H9 (cell line): ENCODE data around the gene ADGRB3. TPM values are rescaled to one million over a fixed set of nuclear protein-coding genes. Genes with fewer than 3 reads are reported as not detected.

ENCODE experiments used
- DNase-seq: peaks from one replicate; pipeline ENCODE4 v3.0.0-alpha.2; 2017
- H2AFZ ChIP-seq: one replicate; pipeline ENCODE4 v1.6.1; 2013; ENCODE audit warnings: mild to moderate bottlenecking, low read length, control low read depth, moderate library complexity
- H2AK5ac ChIP-seq: 2 replicates; pipeline ENCODE4 v1.6.1; 2013; ENCODE audit warnings: low read length, control low read depth, mixed read lengths; ENCODE audit not compliant: insufficient read length
- H2BK120ac ChIP-seq: one replicate; pipeline ENCODE4 v1.6.1; 2013; ENCODE audit warnings: low read depth, mild to moderate bottlenecking, low read length, control low read depth, inconsistent platforms; ENCODE audit not compliant: poor library complexity, severe bottlenecking
- H2BK12ac ChIP-seq: 2 replicates; pipeline ENCODE4 v1.6.1; 2013; ENCODE audit warnings: low read length, control low read depth, mixed read lengths, low read depth; ENCODE audit not compliant: insufficient read length
- H2BK15ac ChIP-seq: 2 replicates; pipeline ENCODE4 v1.6.1; 2013; ENCODE audit warnings: low read depth, low read length, control low read depth
- H2BK20ac ChIP-seq: one replicate; pipeline ENCODE4 v1.6.1; 2013; ENCODE audit warnings: low read depth, mild to moderate bottlenecking, low read length, control low read depth, inconsistent platforms; ENCODE audit not compliant: poor library complexity, severe bottlenecking
- H2BK5ac ChIP-seq: 2 replicates; pipeline ENCODE4 v1.6.1; 2013; ENCODE audit warnings: low read length, control low read depth, mixed read lengths; ENCODE audit not compliant: insufficient read length
- H3K14ac ChIP-seq: 2 replicates; pipeline ENCODE4 v1.6.1; 2013; ENCODE audit warnings: low read length, control low read depth; ENCODE audit not compliant: insufficient read depth
- H3K18ac ChIP-seq: 2 replicates; pipeline ENCODE4 v1.6.1; 2013; ENCODE audit warnings: low read depth, mild to moderate bottlenecking, mixed read lengths, low read length, control low read depth; ENCODE audit not compliant: insufficient read length
- H3K23ac ChIP-seq: 2 replicates; pipeline ENCODE4 v1.6.1; 2013; ENCODE audit warnings: low read length, control low read depth, mixed read lengths, low read depth; ENCODE audit not compliant: insufficient read length
- H3K23me2 ChIP-seq: 2 replicates; pipeline ENCODE4 v1.6.1; 2013; ENCODE audit warnings: low read depth, mild to moderate bottlenecking, mixed read lengths, low read length, control low read depth; ENCODE audit not compliant: insufficient read length, poor library complexity, severe bottlenecking
- H3K27ac ChIP-seq: 2 replicates; pipeline ENCODE4 v1.5.1; 2013; ENCODE audit warnings: low read length, control low read depth, mixed read lengths, low read depth; ENCODE audit not compliant: insufficient read length
- H3K27me3 ChIP-seq: 2 replicates; pipeline ENCODE4 v1.6.1; 2013; ENCODE audit warnings: low read length, control low read depth, inconsistent platforms; ENCODE audit not compliant: insufficient read depth
- H3K4ac ChIP-seq: 2 replicates; pipeline ENCODE4 v1.6.1; 2013; ENCODE audit warnings: low read depth, mild to moderate bottlenecking, control low read depth, inconsistent platforms, low read length, moderate library complexity
- H3K4me1 ChIP-seq: 2 replicates; pipeline ENCODE4 v1.6.1; 2013; ENCODE audit warnings: low read length, control low read depth, inconsistent platforms; ENCODE audit not compliant: insufficient read depth
- H3K4me2 ChIP-seq: 2 replicates; pipeline ENCODE4 v1.6.1; 2013; ENCODE audit warnings: low read length, control low read depth, mixed read lengths; ENCODE audit not compliant: insufficient read length, insufficient read depth
- H3K56ac ChIP-seq: 2 replicates; pipeline ENCODE4 v1.6.1; 2013; ENCODE audit warnings: low read depth, mild to moderate bottlenecking, mixed read lengths, low read length, control low read depth; ENCODE audit not compliant: insufficient read length
- H3K79me1 ChIP-seq: 2 replicates; pipeline ENCODE4 v1.6.1; 2013; ENCODE audit warnings: low read depth, mild to moderate bottlenecking, moderate library complexity, low read length, control low read depth, inconsistent platforms; ENCODE audit not compliant: insufficient read depth, poor library complexity, severe bottlenecking
- H3K79me2 ChIP-seq: 2 replicates; pipeline ENCODE4 v1.6.1; 2013; ENCODE audit warnings: low read length, control low read depth, inconsistent platforms; ENCODE audit not compliant: insufficient read depth
- H3K9ac ChIP-seq: 2 replicates; pipeline ENCODE4 v1.6.1; 2013; ENCODE audit warnings: low read length, control low read depth, mixed read lengths; ENCODE audit not compliant: insufficient read length; ENCODE audit errors: extremely low read depth
- H3K9me3 ChIP-seq: one replicate; pipeline ENCODE4 v1.6.1; 2013; ENCODE audit warnings: low read depth, low read length, inconsistent platforms; ENCODE audit not compliant: control insufficient read depth
- H3T11ph ChIP-seq: one replicate; pipeline ENCODE4 v1.6.1; 2013; ENCODE audit warnings: mild to moderate bottlenecking, low read length, control low read depth, inconsistent platforms
- H4K20me1 ChIP-seq: one replicate; pipeline ENCODE4 v1.6.1; 2013; ENCODE audit not compliant: control insufficient read depth, insufficient read length, insufficient read depth
- H4K5ac ChIP-seq: 2 replicates; pipeline ENCODE4 v1.6.1; 2013; ENCODE audit warnings: low read depth, mild to moderate bottlenecking, mixed read lengths, low read length, control low read depth; ENCODE audit not compliant: insufficient read length
- H4K8ac ChIP-seq: replicated peaks from 2 replicates; pipeline ENCODE4 v1.6.1; 2013; ENCODE audit warnings: low read length, control low read depth, mixed read lengths, low read depth; ENCODE audit not compliant: insufficient read length
- H4K91ac ChIP-seq: 2 replicates; pipeline ENCODE4 v1.6.1; 2013; ENCODE audit warnings: low read depth, mild to moderate bottlenecking, moderate library complexity, mixed read lengths, low read length, control low read depth; ENCODE audit not compliant: insufficient read length
- H3K27ac Mint-ChIP-seq, 3 experiments: 2 replicates in 2 of 3; 3 replicates in 1 of 3; pipeline ENCODE4 v1.8.0; 2020 to 2021; ENCODE audit warnings: mixed read lengths in 3 of 3, mild to moderate bottlenecking in 1 of 3, moderate library complexity in 1 of 3
- H3K27me3 Mint-ChIP-seq: 2 replicates; pipeline ENCODE4 v1.8.0; 2021; ENCODE audit warnings: low read depth, mild to moderate bottlenecking, moderate library complexity, mixed read lengths
- H3K36me3 Mint-ChIP-seq, 3 experiments: 2 replicates in 2 of 3; 3 replicates in 1 of 3; pipeline ENCODE4 v1.8.0; 2020 to 2021; ENCODE audit warnings: low read depth in 3 of 3, mixed read lengths in 3 of 3; ENCODE audit not compliant: insufficient read depth in 1 of 3
- H3K4me1 Mint-ChIP-seq, 2 experiments: 2 replicates each; pipeline ENCODE4 v1.8.0; 2020; ENCODE audit warnings: mixed read lengths in 2 of 2
- H3K4me3 Mint-ChIP-seq, 2 experiments: 2 replicates in 1 of 2; 3 replicates in 1 of 2; pipeline ENCODE4 v1.8.0; 2020 to 2021; ENCODE audit warnings: mild to moderate bottlenecking in 2 of 2, mixed read lengths in 2 of 2, moderate library complexity in 1 of 2
- H3K9me3 Mint-ChIP-seq, 2 experiments: 2 replicates in 1 of 2; 3 replicates in 1 of 2; pipeline ENCODE4 v1.8.0; 2020; ENCODE audit warnings: mild to moderate bottlenecking in 2 of 2, mixed read lengths in 2 of 2, moderate library complexity in 1 of 2
- WGBS: extraction: QIAGEN DNeasy Blood & Tissue Kit; methylation state at CpG from one replicate; pipeline ENCODE4 v1.1.7; 2013; ENCODE audit warnings: missing lambda C conversion rate, low lambda C conversion rate, mixed read lengths; ENCODE audit not compliant: insufficient read length; ENCODE audit errors: extremely low coverage; 5-methylcytosine and 5-hydroxymethylcytosine counted together
- total RNA-seq: library from RNA; stranded (reverse); gene quantifications from 2 replicates; pipeline ENCODE4 v1.2.1, GENCODE V29; 2021
- TF ChIP-seq, protein P1 (sequence below): fragments of 200-600 bp; sonication (generic); conservative IDR thresholded peaks from 3 replicates; pipeline ENCODE4 v1.8.0; 2021; ENCODE audit warnings: antibody characterized with exemption, mild to moderate bottlenecking

ADGRB3 gene
- total RNA-seq, 1 experiment from 2014 or later = 0.37 TPM

DNA sequence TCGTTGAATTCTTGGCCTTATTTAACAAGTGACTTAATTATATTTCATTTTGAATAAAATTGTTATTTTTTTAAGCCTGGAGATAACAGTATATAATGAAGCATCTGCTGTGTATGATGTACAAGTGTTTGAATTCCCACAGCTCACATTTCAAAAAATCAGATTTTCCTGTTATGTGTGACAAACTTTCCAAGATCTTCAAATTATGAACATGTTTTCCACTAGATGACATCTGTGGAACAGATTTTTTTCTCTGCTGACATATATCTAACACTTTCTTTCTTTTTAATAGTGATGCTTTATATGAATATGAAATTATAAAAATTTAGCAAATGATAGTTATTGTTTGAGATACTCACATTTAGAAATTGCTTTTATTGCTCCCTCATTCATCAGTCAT lies 678.9 kb downstream of the ADGRB3 start:
- Histone ChIP-seq H4K20me1 (no peaks in the 10 kb centered on the region), H3K18ac (no peak overlapping the region), H3K79me1 (no peaks in the 10 kb centered on the region), H3K27ac (no peak overlapping the region), H3K23me2 (no peaks in the 10 kb centered on the region), H2AFZ (no peak overlapping the region), H3T11ph (no peak overlapping the region), H2AK5ac (no peak overlapping the region), H3K4ac (no peak overlapping the region), H3K56ac (no peak overlapping the region), H3K9me3 (no peaks in the 10 kb centered on the region), H3K79me2 (no peaks in the 10 kb centered on the region), H3K14ac (no peak overlapping the region), H2BK15ac (no peak overlapping the region), H2BK120ac (no peak overlapping the region), H2BK20ac (no peak overlapping the region), H3K4me2 (no peak overlapping the region), H3K23ac (no peak overlapping the region), H3K9ac (no peak overlapping the region), H3K4me1 (no peaks in the 10 kb centered on the region), H4K5ac (no peak overlapping the region), H3K27me3 (no peaks in the 10 kb centered on the region), H2BK5ac (no peak overlapping the region), H2BK12ac (no peak overlapping the region), H4K8ac (no peak overlapping the region), H4K91ac (no peak overlapping the region)
- Mint-ChIP-seq H3K27ac (no peak overlapping the region), H3K4me1 (peaks cover 2 to 3% of the 10 kb centered on the region in 2 experiments), H3K27me3 (no peaks in the 10 kb centered on the region), H3K4me3 (no peak overlapping the region), H3K9me3 (no peaks in the 10 kb centered on the region), H3K36me3 (no peaks in the 10 kb centered on the region)
- WGBS = no CpG with 5 or more reads among the region's 1 CpG
- DNase-seq = no peak
- TF ChIP-seq, protein P1, sequence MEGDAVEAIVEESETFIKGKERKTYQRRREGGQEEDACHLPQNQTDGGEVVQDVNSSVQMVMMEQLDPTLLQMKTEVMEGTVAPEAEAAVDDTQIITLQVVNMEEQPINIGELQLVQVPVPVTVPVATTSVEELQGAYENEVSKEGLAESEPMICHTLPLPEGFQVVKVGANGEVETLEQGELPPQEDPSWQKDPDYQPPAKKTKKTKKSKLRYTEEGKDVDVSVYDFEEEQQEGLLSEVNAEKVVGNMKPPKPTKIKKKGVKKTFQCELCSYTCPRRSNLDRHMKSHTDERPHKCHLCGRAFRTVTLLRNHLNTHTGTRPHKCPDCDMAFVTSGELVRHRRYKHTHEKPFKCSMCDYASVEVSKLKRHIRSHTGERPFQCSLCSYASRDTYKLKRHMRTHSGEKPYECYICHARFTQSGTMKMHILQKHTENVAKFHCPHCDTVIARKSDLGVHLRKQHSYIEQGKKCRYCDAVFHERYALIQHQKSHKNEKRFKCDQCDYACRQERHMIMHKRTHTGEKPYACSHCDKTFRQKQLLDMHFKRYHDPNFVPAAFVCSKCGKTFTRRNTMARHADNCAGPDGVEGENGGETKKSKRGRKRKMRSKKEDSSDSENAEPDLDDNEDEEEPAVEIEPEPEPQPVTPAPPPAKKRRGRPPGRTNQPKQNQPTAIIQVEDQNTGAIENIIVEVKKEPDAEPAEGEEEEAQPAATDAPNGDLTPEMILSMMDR = no peak
